ENCODE results near the gene ARHGAP22.

Gene ARHGAP22

GRCh38 chr10:48478980-48479811 lies 125.7 kb downstream of the ARHGAP22 start:
- DNase-seq (ENCODE audit: low read depth, low spot score) = no peak

GRCh38 chr10:48478469-48478868 lies 126.4 kb downstream of the ARHGAP22 start:
- no peak for DNase-seq (ENCODE audit: low read depth, low spot score)

GRCh38 chr10:48477616-48478015 lies 127.3 kb downstream of the ARHGAP22 start:
- no peak for DNase-seq (ENCODE audit: low read depth, low spot score)

- no peak for DNase-seq (ENCODE audit: low read depth, low spot score)
Measured at GRCh38 chr10:48477141-48477540, 127.7 kb downstream of the ARHGAP22 start.

GRCh38 chr10:48476279-48476982 lies 128.4 kb downstream of the ARHGAP22 start:
- no peak for DNase-seq (ENCODE audit: low read depth, low spot score)

- no peak for DNase-seq (ENCODE audit: low read depth, low spot score)
Measured at GRCh38 chr10:48475943-48476278, 129.0 kb downstream of the ARHGAP22 start.

- no peak for DNase-seq (ENCODE audit: low read depth, low spot score)
Measured at GRCh38 chr10:48474765-48475365, 130.0 kb downstream of the ARHGAP22 start.

GRCh38 chr10:48473704-48474103 lies 131.2 kb downstream of the ARHGAP22 start:
- DNase-seq (ENCODE audit: low read depth, low spot score) = no peak

GRCh38 chr10:48472501-48473069 lies 132.3 kb downstream of the ARHGAP22 start:
- DNase-seq (ENCODE audit: low read depth, low spot score) = no peak

- DNase-seq (ENCODE audit: low read depth, low spot score) = no peak
Measured at GRCh38 chr10:48470893-48471805, 133.7 kb downstream of the ARHGAP22 start.

- DNase-seq (ENCODE audit: low read depth, low spot score) = no peak
Measured at GRCh38 chr10:48470115-48470892, 134.6 kb downstream of the ARHGAP22 start.

- DNase-seq (ENCODE audit: low read depth, low spot score) = no peak
Measured at GRCh38 chr10:48469516-48470020, 135.3 kb downstream of the ARHGAP22 start.

GRCh38 chr10:48468866-48469511 lies 135.9 kb downstream of the ARHGAP22 start:
- no peak for DNase-seq (ENCODE audit: low read depth, low spot score)

- no peak for DNase-seq (ENCODE audit: low read depth, low spot score)
Measured at GRCh38 chr10:48468130-48468790, 136.6 kb downstream of the ARHGAP22 start.

GRCh38 chr10:48467669-48468068 lies 137.2 kb downstream of the ARHGAP22 start:
- DNase-seq (ENCODE audit: low read depth, low spot score) = no peak

- DNase-seq (ENCODE audit: low read depth, low spot score) = no peak
Measured at GRCh38 chr10:48466611-48467240, 138.1 kb downstream of the ARHGAP22 start.

- DNase-seq (ENCODE audit: low read depth, low spot score) = no peak
Measured at GRCh38 chr10:48465860-48466521, 138.9 kb downstream of the ARHGAP22 start.

All from iPS DF 19.7 (cell line).